GM18870 (cell line): ENCODE results near the gene IL1RL2.

Experiments
- ATAC-seq: cut with Tn5 transposase; IDR thresholded peaks from one replicate; pipeline ENCODE4 v1.9.1; 2021; ENCODE audit warnings: moderate library complexity; ENCODE audit not compliant: unreplicated experiment

The IL1RL2 gene

GRCh38 chr2:102193074-102193473, 6.3 kb downstream of the IL1RL2 start:
- ATAC-seq: no peak

DNA sequence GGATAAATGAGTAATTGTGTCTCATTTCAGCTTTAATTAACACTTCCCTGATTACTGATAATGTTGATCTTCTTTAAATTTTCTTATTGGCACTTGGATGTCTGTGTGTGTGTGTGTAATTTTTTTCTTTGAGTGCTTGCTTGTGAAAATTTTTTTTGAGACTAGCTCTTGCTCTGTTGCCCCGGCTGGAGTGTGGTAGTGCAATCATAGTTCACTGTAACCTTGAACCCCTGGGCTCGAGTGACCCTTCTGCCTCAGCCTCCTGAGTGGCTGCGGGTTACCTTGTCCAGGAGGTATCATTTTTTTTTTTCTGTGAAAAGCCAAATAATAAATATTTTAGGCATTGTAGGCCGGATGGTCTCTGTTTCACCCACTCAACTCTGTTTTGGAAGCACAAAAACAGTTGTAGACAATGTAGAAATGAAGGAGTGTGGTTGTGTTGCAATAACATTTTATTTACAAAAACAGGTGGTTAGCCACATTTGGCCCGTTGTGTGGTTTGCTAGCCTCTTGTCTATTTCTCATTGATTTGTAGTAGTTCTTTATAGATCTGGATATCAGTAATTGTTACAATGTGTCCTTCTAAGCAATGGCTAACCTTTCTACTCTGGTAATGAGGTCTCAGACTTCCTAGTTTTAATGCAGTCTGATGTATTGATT, 7.9 kb downstream of the IL1RL2 start:
- no peak for ATAC-seq

- no peak for ATAC-seq
Measured at GRCh38 chr2:102197389-102198137, 10.7 kb downstream of the IL1RL2 start.

DNA sequence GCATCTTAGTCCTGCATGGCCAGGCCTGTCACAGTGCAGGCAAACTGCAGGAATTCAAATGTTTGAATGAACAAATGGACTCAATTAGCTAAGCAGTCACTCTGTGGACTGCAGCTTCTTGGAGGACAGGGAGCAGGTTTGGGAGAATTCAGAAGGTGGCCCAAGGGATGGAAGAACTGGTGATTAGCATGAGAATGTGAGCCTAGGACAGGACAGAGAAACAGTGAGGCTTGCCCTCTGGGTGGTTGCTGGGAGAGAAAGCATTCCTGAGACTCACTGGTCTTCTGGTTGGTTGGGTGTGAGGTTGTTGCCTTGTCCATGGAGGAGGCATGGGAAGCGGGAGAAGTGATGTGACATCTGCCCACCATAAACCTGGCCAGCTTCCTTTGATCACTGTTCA, 13.7 kb downstream of the IL1RL2 start:
- no peak for ATAC-seq

DNA sequence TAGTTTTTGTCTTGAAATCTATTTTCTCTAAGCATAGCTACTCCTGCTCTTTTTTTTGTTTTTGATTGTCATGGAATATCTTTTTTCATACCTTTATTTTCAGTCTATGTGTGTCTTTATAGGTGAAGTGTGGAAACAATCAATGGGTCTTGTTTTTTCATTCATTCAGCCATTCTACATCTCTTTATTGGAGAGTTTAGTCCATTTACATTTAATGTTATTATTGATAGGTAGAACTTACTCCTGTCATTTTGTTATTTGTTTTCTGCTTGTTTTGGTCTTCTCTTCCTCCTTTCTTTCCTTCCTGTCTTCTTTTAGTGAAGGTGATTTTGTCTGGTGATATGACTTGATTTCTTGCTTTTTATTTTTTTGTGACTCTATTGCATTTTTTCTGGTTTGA, 17.8 kb downstream of the IL1RL2 start:
- ATAC-seq: no peak

DNA sequence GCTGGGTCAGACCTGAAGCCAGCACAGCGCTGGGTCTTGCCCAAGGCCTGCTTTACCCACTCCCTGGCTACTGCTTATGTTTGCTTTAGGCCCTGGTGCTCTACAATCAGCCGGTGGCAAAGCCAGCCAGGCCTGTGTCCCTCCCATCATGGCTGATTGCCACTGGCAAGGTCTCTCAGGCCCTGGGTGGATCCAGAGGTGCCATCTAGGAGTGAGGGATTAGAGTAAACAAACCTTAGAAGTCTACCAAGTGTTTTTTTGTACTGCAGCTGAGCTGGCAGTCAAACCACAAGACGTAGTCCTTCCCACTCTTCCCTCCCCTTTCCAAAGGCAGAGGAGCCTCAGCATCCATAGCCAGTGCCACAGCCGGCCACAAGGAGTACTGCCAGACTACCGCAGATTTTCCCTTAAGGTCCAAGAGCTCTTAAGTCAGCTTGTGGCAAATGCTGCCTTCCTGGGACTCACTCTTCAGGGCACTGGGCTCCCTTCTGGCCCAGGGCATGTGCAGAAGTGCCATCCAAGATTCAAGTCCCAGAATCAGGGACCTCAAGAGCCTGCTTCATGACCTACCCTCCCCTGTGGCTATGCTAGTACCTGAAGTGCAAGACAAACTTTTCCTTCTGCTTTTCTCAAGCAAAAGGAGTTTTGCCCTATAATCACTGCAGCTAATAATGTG, 20.0 kb downstream of the IL1RL2 start:
- ATAC-seq: no peak

- no peak for ATAC-seq
Measured at GRCh38 chr2:102208774-102209173, 22.0 kb downstream of the IL1RL2 start.

DNA sequence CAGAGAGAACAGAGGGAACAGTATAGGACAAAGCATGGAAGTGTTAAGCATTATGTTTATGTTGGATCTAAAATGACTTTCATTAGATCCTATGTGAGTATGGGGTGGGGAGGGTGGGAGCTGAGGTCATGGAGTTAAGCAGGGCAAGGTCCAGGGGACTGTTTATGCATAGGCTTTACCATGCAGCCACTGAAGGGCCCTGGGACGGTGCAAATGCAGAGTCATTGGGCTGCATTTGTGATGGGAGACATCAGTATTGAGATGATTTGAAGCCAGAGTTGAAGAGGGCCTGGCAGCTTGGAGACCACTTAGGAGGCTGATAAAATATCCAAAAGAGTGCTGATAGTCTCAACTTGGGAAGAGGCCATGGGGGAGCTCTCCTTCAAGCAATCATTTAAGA, 22.7 kb downstream of the IL1RL2 start:
- no peak for ATAC-seq

- no peak for ATAC-seq
Measured at GRCh38 chr2:102217032-102217431, 30.2 kb downstream of the IL1RL2 start.

GRCh38 chr2:102224824-102225739, 38.3 kb downstream of the IL1RL2 start:
- ATAC-seq: no peak

GRCh38 chr2:102226171-102226570, 39.3 kb downstream of the IL1RL2 start:
- ATAC-seq: no peak

- no peak for ATAC-seq
Measured at GRCh38 chr2:102226612-102227391, 40.0 kb downstream of the IL1RL2 start.

- no peak for ATAC-seq
Measured at GRCh38 chr2:102229141-102229769, 42.4 kb downstream of the IL1RL2 start.

- no peak for ATAC-seq
Measured at GRCh38 chr2:102230410-102230909, 43.6 kb downstream of the IL1RL2 start.

GRCh38 chr2:102233132-102233884, 46.5 kb downstream of the IL1RL2 start:
- no peak for ATAC-seq

DNA sequence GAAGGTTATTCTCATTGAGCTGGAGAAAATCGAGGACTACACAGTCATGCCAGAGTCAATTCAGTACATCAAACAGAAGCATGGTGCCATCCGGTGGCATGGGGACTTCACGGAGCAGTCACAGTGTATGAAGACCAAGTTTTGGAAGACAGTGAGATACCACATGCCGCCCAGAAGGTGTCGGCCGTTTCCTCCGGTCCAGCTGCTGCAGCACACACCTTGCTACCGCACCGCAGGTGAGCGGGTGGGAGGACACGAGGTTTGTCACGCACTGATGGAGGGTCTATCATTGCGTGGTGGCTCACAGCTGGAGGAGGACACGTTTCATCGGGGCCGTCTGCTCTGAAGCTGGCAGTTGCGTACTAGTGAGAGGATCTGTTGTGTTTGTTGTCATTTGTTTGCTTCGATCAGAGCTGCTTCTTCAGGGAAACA, 48.2 kb downstream of the IL1RL2 start:
- no peak for ATAC-seq

GRCh38 chr2:102235491-102235890, 48.7 kb downstream of the IL1RL2 start:
- no peak for ATAC-seq

DNA sequence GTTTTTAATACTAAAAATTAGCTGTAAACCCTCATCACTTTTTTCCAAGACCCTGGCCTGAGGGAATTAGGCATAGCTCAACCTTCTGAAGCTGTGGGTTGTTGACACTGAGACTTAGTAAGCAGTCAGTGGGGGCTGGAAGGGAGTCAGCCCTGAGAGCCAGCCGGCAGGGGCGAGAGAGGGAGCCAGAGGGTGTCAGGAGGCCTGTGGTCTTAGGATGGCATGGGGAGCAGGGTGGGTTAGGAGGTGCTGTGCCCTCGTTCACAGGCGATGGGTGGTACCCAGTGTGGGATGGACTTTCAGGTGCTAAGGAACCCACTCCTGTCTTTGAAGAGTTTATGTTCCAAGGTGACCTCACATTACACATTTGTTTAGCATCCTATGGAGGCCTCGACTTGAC, 49.3 kb downstream of the IL1RL2 start:
- ATAC-seq: no peak

- ATAC-seq: no peak
Measured at GRCh38 chr2:102237176-102237575, 50.4 kb downstream of the IL1RL2 start.
